H1 (cell line): ENCODE results near the gene ADAM12. TPM values are rescaled to one million over a fixed set of nuclear protein-coding genes. Genes with fewer than 3 reads are reported as not detected.
A peak's percentile ranks its signal among the peaks of the same experiment; 100 is the strongest.

Source experiments
- CTCF ChIA-PET: fragments of 300-600 bp; sonication (Branson Sonifier 250); formaldehyde crosslinking; loops from one replicate; lab custom pipeline; 2021; ENCODE audit not compliant: partially characterized antibody; lab: Charles Lee
- POLR2A ChIA-PET: fragments of 300-600 bp; sonication (Branson Sonifier 250); formaldehyde crosslinking; loops from one replicate; lab custom pipeline; 2021; ENCODE audit warnings: inconsistent platforms; ENCODE audit not compliant: partially characterized antibody; lab: Charles Lee
- DNase-seq, 2 experiments: peaks; one replicate each; pipeline versions ENCODE4 v3.0.0 to v3.0.0-alpha.2; 2010 to 2022; ENCODE audit warnings: low spot score in 2 of 2, low read depth in 1 of 2, mixed read lengths in 1 of 2
- FAIRE-seq: peaks from 2 replicates; lab custom pipeline; 2011; peaks lifted over from hg19 to GRCh38; lab: Jason Lieb, UNC
- H2AFZ ChIP-seq: 2 replicates; pipeline ENCODE4 v1.8.1; 2012; ENCODE audit warnings: low read length, inconsistent platforms
- H2AK5ac ChIP-seq: 2 replicates; pipeline ENCODE4 v1.6.1; 2013; ENCODE audit warnings: low read depth, low read length
- H2BK120ac ChIP-seq: replicated peaks from 2 replicates; pipeline ENCODE3; 2013; ENCODE audit warnings: low read depth, low read length, inconsistent platforms
- H2BK12ac ChIP-seq: 2 replicates; pipeline ENCODE4 v1.6.1; 2013; ENCODE audit warnings: low read depth, low read length
- H2BK15ac ChIP-seq: 2 replicates; pipeline ENCODE4 v1.6.1; 2013; ENCODE audit warnings: low read length
- H2BK20ac ChIP-seq: 2 replicates; pipeline ENCODE4 v1.6.1; 2013; ENCODE audit warnings: low read length
- H2BK5ac ChIP-seq: 2 replicates; pipeline ENCODE4 v1.6.1; 2013; ENCODE audit warnings: low read depth, low read length
- H3K14ac ChIP-seq: 2 replicates; pipeline ENCODE4 v1.6.1; 2013; ENCODE audit warnings: inconsistent platforms; ENCODE audit not compliant: insufficient read length
- H3K18ac ChIP-seq: 2 replicates; pipeline ENCODE4 v1.6.1; 2013; ENCODE audit warnings: low read length; ENCODE audit errors: extremely low read depth
- H3K23ac ChIP-seq: 2 replicates; pipeline ENCODE4 v1.6.1; 2013; ENCODE audit warnings: inconsistent platforms; ENCODE audit not compliant: insufficient read length
- H3K23me2 ChIP-seq: 2 replicates; pipeline ENCODE4 v1.6.1; 2013; ENCODE audit warnings: low read depth, low read length
- H3K27ac ChIP-seq: 2 replicates; pipeline ENCODE4 v1.6.1; 2011; ENCODE audit warnings: low read depth, low read length, inconsistent platforms
- H3K27me3 ChIP-seq, 4 experiments: replicated peaks in 1 of 4; 1 replicate in 1 of 4; 2 replicates in 3 of 4; pipeline versions ENCODE4 v1.6.1 to v1.8.1; 2011 to 2013; ENCODE audit warnings: low read length in 3 of 4, mild to moderate bottlenecking in 3 of 4, inconsistent platforms in 2 of 4, mixed read lengths in 2 of 4, moderate library complexity in 1 of 4; ENCODE audit not compliant: control insufficient read depth in 3 of 4, insufficient read depth in 3 of 4; ENCODE audit errors: extremely low read depth in 1 of 4
- H3K36me3 ChIP-seq, 4 experiments: 2 replicates each; pipeline versions ENCODE4 v1.6.1 to v1.8.1; 2011 to 2013; ENCODE audit warnings: mild to moderate bottlenecking in 4 of 4, low read length in 3 of 4, moderate library complexity in 2 of 4, control low read depth in 1 of 4, inconsistent platforms in 1 of 4; ENCODE audit not compliant: insufficient read depth in 4 of 4, control insufficient read depth in 2 of 4
- H3K4ac ChIP-seq: replicated peaks from 2 replicates; pipeline ENCODE3; 2013; ENCODE audit warnings: low read length, low read depth, mixed read lengths, inconsistent platforms; ENCODE audit not compliant: insufficient read length
- H3K4me1 ChIP-seq, 4 experiments: replicated peaks in 1 of 4; 1 replicate in 1 of 4; 2 replicates in 3 of 4; pipeline versions ENCODE4 v1.6.1 to v1.8.1; 2011 to 2013; ENCODE audit warnings: low read length in 3 of 4, inconsistent platforms in 2 of 4, mixed read lengths in 1 of 4; ENCODE audit not compliant: insufficient read depth in 4 of 4, control insufficient read depth in 3 of 4
- H3K4me2 ChIP-seq, 2 experiments: 2 replicates each; pipeline versions ENCODE4 v1.6.1 to v1.8.1; 2011 to 2013; ENCODE audit warnings: low read depth in 2 of 2, low read length in 2 of 2, control low read depth in 1 of 2, inconsistent platforms in 1 of 2, mild to moderate bottlenecking in 1 of 2; ENCODE audit not compliant: insufficient read depth in 1 of 2
- H3K4me3 ChIP-seq, 4 experiments: fragments of 200-600, 300-600 bp in 1 of 4; sonication (generic), shearing (Covaris generic), sonication (Bioruptor Twin) in 1 of 4; 2 replicates each; pipeline versions ENCODE4 v1.5.1 to v1.8.1; 2011 to 2016; ENCODE audit warnings: low read length in 4 of 4, low read depth in 3 of 4, control low read depth in 2 of 4, inconsistent platforms in 2 of 4, mild to moderate bottlenecking in 2 of 4, mixed read lengths in 1 of 4, moderate library complexity in 1 of 4; ENCODE audit not compliant: insufficient read depth in 2 of 4; ENCODE audit errors: extremely low read depth in 1 of 4
- H3K56ac ChIP-seq: replicated peaks from 2 replicates; pipeline ENCODE3; 2013; ENCODE audit warnings: low read depth, mild to moderate bottlenecking, mixed read lengths, low read length, inconsistent platforms; ENCODE audit not compliant: insufficient read length
- H3K79me1 ChIP-seq: 2 replicates; pipeline ENCODE4 v1.6.1; 2013; ENCODE audit warnings: low read depth, low read length, control low read depth
- H3K79me2 ChIP-seq, 2 experiments: 2 replicates each; pipeline versions ENCODE4 v1.6.1 to v1.8.1; 2012 to 2013; ENCODE audit warnings: low read length in 2 of 2, mild to moderate bottlenecking in 2 of 2, inconsistent platforms in 1 of 2; ENCODE audit not compliant: insufficient read depth in 2 of 2, control insufficient read depth in 1 of 2
- H3K9ac ChIP-seq, 4 experiments: replicated peaks in 1 of 4; 1 replicate in 1 of 4; 2 replicates in 3 of 4; pipeline versions ENCODE4 v1.6.1 to v1.8.1; 2011 to 2013; ENCODE audit warnings: low read depth in 3 of 4, low read length in 3 of 4, control low read depth in 2 of 4, mild to moderate bottlenecking in 2 of 4, moderate library complexity in 2 of 4, inconsistent platforms in 1 of 4; ENCODE audit errors: extremely low read depth in 1 of 4
- H3K9me3 ChIP-seq, 2 experiments: 2 replicates each; pipeline versions ENCODE4 v1.6.1 to v1.8.1; 2012 to 2013; ENCODE audit warnings: mild to moderate bottlenecking in 2 of 2, moderate library complexity in 2 of 2, control low read depth in 1 of 2, inconsistent platforms in 1 of 2, low read depth in 1 of 2, low read length in 1 of 2, mixed read lengths in 1 of 2; ENCODE audit not compliant: insufficient read depth in 2 of 2
- H4K20me1 ChIP-seq, 2 experiments: replicated peaks in 1 of 2; 2 replicates each; pipeline versions ENCODE3 to v1.8.1; 2011 to 2013; ENCODE audit warnings: inconsistent platforms in 2 of 2, low read length in 2 of 2, mild to moderate bottlenecking in 1 of 2; ENCODE audit not compliant: insufficient read depth in 2 of 2, control insufficient read depth in 1 of 2
- H4K5ac ChIP-seq: 2 replicates; pipeline ENCODE4 v1.6.1; 2013; ENCODE audit warnings: low read length, low read depth, mixed read lengths, inconsistent platforms; ENCODE audit not compliant: insufficient read length
- H4K8ac ChIP-seq: 2 replicates; pipeline ENCODE4 v1.8.0; 2013; ENCODE audit warnings: mild to moderate bottlenecking, moderate library complexity, low read length, inconsistent platforms; ENCODE audit not compliant: insufficient read depth; ENCODE audit errors: extremely low read depth
- H4K91ac ChIP-seq: replicated peaks from 2 replicates; pipeline ENCODE3; 2013; ENCODE audit warnings: low read length, mixed read lengths, inconsistent platforms; ENCODE audit not compliant: insufficient read length
- BACH1 ChIP-seq: IDR thresholded peaks from 2 replicates; pipeline ENCODE4 v1.6.1; 2012; ENCODE audit warnings: low read length, improper control_type of control experiment
- CREB1 ChIP-seq: IDR thresholded peaks from 2 replicates; pipeline ENCODE4 v1.6.1; 2012; ENCODE audit warnings: inconsistent platforms
- EGR1 ChIP-seq: IDR thresholded peaks from 2 replicates; pipeline ENCODE4 v1.6.1; 2011; ENCODE audit warnings: low read depth, low read length, borderline replicate concordance
- JUN ChIP-seq: IDR thresholded peaks from 2 replicates; pipeline ENCODE4 v1.6.1; 2011; ENCODE audit warnings: low read depth, mild to moderate bottlenecking, improper control_type of control experiment, low read length
- JUND ChIP-seq: IDR thresholded peaks from 2 replicates; pipeline ENCODE4 v1.6.1; 2011; ENCODE audit warnings: mild to moderate bottlenecking, improper control_type of control experiment, low read length
- NANOG ChIP-seq: IDR thresholded peaks from 2 replicates; pipeline ENCODE4 v1.6.1; 2011; ENCODE audit warnings: low read length, low read depth, mild to moderate bottlenecking, inconsistent platforms; ENCODE audit not compliant: insufficient read depth, poor library complexity, severe bottlenecking
- POLR2A ChIP-seq, 2 experiments: IDR thresholded peaks; 1 replicate in 1 of 2; 2 replicates in 1 of 2; pipeline ENCODE4 v1.6.1; 2011; ENCODE audit warnings: low read depth in 2 of 2, low read length in 2 of 2, mild to moderate bottlenecking in 2 of 2; ENCODE audit errors: control extremely low read depth in 1 of 2
- POU5F1 ChIP-seq: IDR thresholded peaks from 2 replicates; pipeline ENCODE4 v1.6.1; 2011; ENCODE audit warnings: low read depth, mild to moderate bottlenecking, low read length, moderate library complexity
- RBBP5 ChIP-seq: IDR thresholded peaks from 2 replicates; pipeline ENCODE4 v1.7.1; 2012; ENCODE audit warnings: low read depth, mild to moderate bottlenecking, inconsistent platforms, low read length, moderate library complexity, borderline replicate concordance
- RNF2 ChIP-seq: fragments of 200-900, 300-1000 bp; sonication (generic); IDR thresholded peaks from 2 replicates; pipeline ENCODE4 v1.7.1; 2016; ENCODE audit warnings: borderline replicate concordance, low read depth, mild to moderate bottlenecking, antibody characterized with exemption, low read length; ENCODE audit not compliant: poor library complexity, severe bottlenecking; ENCODE audit errors: missing control alignments
- SIX5 ChIP-seq: IDR thresholded peaks from 2 replicates; pipeline ENCODE4 v1.6.1; 2011; ENCODE audit warnings: mild to moderate bottlenecking, low read depth, low read length
- SUZ12 ChIP-seq: fragments of 200-600 bp; sonication (generic); IDR thresholded peaks from 2 replicates; pipeline ENCODE4 v1.6.1; 2012; ENCODE audit warnings: mild to moderate bottlenecking, inconsistent platforms, low read length, moderate library complexity, mixed read lengths
- TAF7 ChIP-seq: optimal IDR thresholded peaks from 2 replicates; pipeline ENCODE3; 2011; ENCODE audit warnings: low read depth, mild to moderate bottlenecking, inconsistent platforms, low read length, moderate library complexity, borderline replicate concordance
- USF2 ChIP-seq: IDR thresholded peaks from 2 replicates; pipeline ENCODE4 v1.6.1; 2011; ENCODE audit warnings: low read length, improper control_type of control experiment
- WGBS, 2 experiments: shearing (Covaris generic) in 1 of 2; methylation state at CpG; one replicate each; pipeline versions ENCODE4 v1.1.6 to v1.1.7; 2013 to 2015; ENCODE audit warnings: low lambda C conversion rate in 2 of 2, mixed read lengths in 2 of 2, inconsistent platforms in 1 of 2, low coverage in 1 of 2, missing lambda C conversion rate in 1 of 2; ENCODE audit not compliant: insufficient replicate concordance in 2 of 2, insufficient coverage in 1 of 2, insufficient read length in 1 of 2; ENCODE audit errors: extremely low coverage in 1 of 2, missing lambda C conversion rate in 1 of 2; 5-methylcytosine and 5-hydroxymethylcytosine counted together
- polyA plus RNA-seq, 7 experiments: library from polyadenylated mRNA; depleted of rRNA in 3 of 7; stranded (reverse) in 5 of 7; unstranded in 2 of 7; fragments of >200 nt in 5 of 7; fragments of 200-250 nt in 2 of 7; gene quantifications; 1 replicate in 5 of 7; 2 replicates in 1 of 7; 4 replicates in 1 of 7; pipeline versions ENCODE4 v1.2.1 to v1.2.3, GENCODE V29; 2011 to 2013; ENCODE audit warnings: missing spikeins in 2 of 7, mixed read lengths in 2 of 7
- total RNA-seq: library from RNA; stranded (reverse); fragmentation: NEBNext Ultra II Directional; extraction: Animal tissue kit (Norgen Biotek cat#: 25700); gene quantifications from 2 replicates; pipeline ENCODE4 v1.2.1, GENCODE V29; 2021

Gene ADAM12
- total and polyA plus RNA-seq, 2 of the 8 experiments (the other 6 are each of a cell fraction or from before 2014, with no cell fraction given), result 0.07 to 0.17 TPM

DNA sequence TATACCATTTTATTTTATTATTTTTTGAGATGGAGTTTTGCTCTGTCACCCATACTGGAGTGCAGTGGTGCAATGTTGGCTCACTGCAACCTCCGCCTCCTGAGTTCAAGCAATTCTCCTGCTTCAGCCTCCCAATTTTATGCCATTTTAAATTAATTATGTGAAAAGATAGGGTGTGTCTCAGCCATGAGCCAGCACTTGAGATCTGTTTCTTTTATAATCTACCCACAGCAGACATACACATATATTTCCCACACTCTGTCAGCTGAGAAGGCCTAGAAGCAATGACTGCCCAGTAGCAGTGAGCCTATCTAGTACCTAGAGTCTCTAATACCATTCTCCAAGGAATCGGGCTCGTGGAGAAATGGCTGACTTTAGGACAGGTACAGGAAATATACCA is 70.5 kb downstream of the ADAM12 start:
- no peak overlapping the region for H3K23ac ChIP-seq
- H2BK5ac ChIP-seq, result no peak overlapping the region
- H3K18ac ChIP-seq, result no peak overlapping the region
- H3K9me3 ChIP-seq, result no peaks in the 10 kb centered on the region
- no peak overlapping the region for H4K5ac ChIP-seq
- ChIA-PET CTCF (interaction anchor here (1.3 to 2.0 kb wide), 2 partner anchors 12 to 187 kb away, joined by 3 to 6 read pairs; no protein-coding TSS in a partner anchor), POLR2A (no interaction called here)
- no peak overlapping the region for H3K4ac ChIP-seq
- no peak overlapping the region for H2BK15ac ChIP-seq
- no peak overlapping the region for H3K9ac ChIP-seq
- no peak overlapping the region for H4K91ac ChIP-seq
- no peak overlapping the region for H2BK12ac ChIP-seq
- no peaks in the 10 kb centered on the region for H3K36me3 ChIP-seq
- H3K4me2 ChIP-seq, result no peak overlapping the region
- no peak overlapping the region for H2BK120ac ChIP-seq
- no peak overlapping the region for H3K4me3 ChIP-seq
- H3K79me2 ChIP-seq, result no peaks in the 10 kb centered on the region
- H3K23me2 ChIP-seq, result peaks cover 4% of the 10 kb centered on the region; the same call in 1 of the 2 replicates
- H4K20me1 ChIP-seq, result peaks cover 0 to 3% of the 10 kb centered on the region in 2 experiments
- no peak overlapping the region for H3K27ac ChIP-seq
- H3K4me1 ChIP-seq, result no peaks in the 10 kb centered on the region
- H2AFZ ChIP-seq, result no peak overlapping the region
- DNase-seq, result no peak
- 62% methylated on average over 3 of the region's 3 CpGs; no CpG with 5 or more reads in 1 of the 2 experiments for WGBS, 2 experiments
- peak overlapping the region; percentile 83 for H3K56ac ChIP-seq
- FAIRE-seq, result no peak
- no peak overlapping the region; the same call in 1 of the 2 replicates for H2AK5ac ChIP-seq
- no peak overlapping the region for H4K8ac ChIP-seq
- no peak overlapping the region for H3K14ac ChIP-seq
- H3K79me1 ChIP-seq, result no peaks in the 10 kb centered on the region
- H2BK20ac ChIP-seq, result no peak overlapping the region
- H3K27me3 ChIP-seq, result no peaks in the 10 kb centered on the region
- TF ChIP-seq POU5F1 (no peak), RBBP5 (no peak), JUND (no peak), EGR1 (no peak), SIX5 (no peak), RNF2 (no peak), USF2 (no peak), NANOG (no peak), SUZ12 (no peak), JUN (no peak), TAF7 (no peak), BACH1 (no peak), CREB1 (no peak), POLR2A (IDR thresholded peaks at IDR 0.05; ENCODE audit: control extremely low read depth in 1 of 2, low read depth in 2 of 2, low read length in 2 of 2) (no peak)
